BE2C (cell line): ENCODE results near the gene INSIG1.

Source experiments
- DNase-seq: peaks from one replicate; pipeline ENCODE4 v3.0.0-alpha.2; 2020
- H3K27me3 ChIP-seq: fragments of 250-450 bp; sonication (Bioruptor Pico); 2 replicates; pipeline ENCODE4 v1.5.1; 2020; ENCODE audit warnings: mild to moderate bottlenecking
- H3K36me3 ChIP-seq: fragments of 250-450 bp; sonication (Bioruptor Pico); 2 replicates; pipeline ENCODE4 v1.5.1; 2020; ENCODE audit warnings: mild to moderate bottlenecking
- H3K4me1 ChIP-seq: fragments of 250-450 bp; sonication (Bioruptor Pico); 2 replicates; pipeline ENCODE4 v1.5.1; 2020
- H3K4me3 ChIP-seq: 2 replicates; pipeline ENCODE4 v1.5.1; 2011; ENCODE audit warnings: low read depth, low read length
- H3K9me3 ChIP-seq: fragments of 250-450 bp; sonication (Bioruptor Pico); 2 replicates; pipeline ENCODE4 v1.5.1; 2020
- CTCF ChIP-seq: IDR thresholded peaks from 2 replicates; pipeline ENCODE4 v1.5.1; 2012; ENCODE audit warnings: mild to moderate bottlenecking, low read depth, low read length

Gene INSIG1

GRCh38 chr7:155276042-155276799 is 21.5 kb upstream of the INSIG1 start:
- Histone ChIP-seq H3K27me3 (no peaks in the 10 kb centered on the region), H3K4me1 (no peaks in the 10 kb centered on the region), H3K9me3 (no peaks in the 10 kb centered on the region), H3K4me3 (no peak overlapping the region), H3K36me3 (no peaks in the 10 kb centered on the region)
- TF ChIP-seq CTCF: no peak
- no peak for DNase-seq

GRCh38 chr7:155276800-155277375 is 20.8 kb upstream of the INSIG1 start:
- Histone ChIP-seq H3K4me1 (no peaks in the 10 kb centered on the region), H3K9me3 (no peaks in the 10 kb centered on the region), H3K36me3 (no peaks in the 10 kb centered on the region), H3K4me3 (no peak overlapping the region), H3K27me3 (no peaks in the 10 kb centered on the region)
- no peak for TF ChIP-seq CTCF
- no peak for DNase-seq

GRCh38 chr7:155277385-155277994 is 20.2 kb upstream of the INSIG1 start:
- no peak for TF ChIP-seq CTCF
- Histone ChIP-seq H3K4me3 (no peak overlapping the region), H3K4me1 (no peaks in the 10 kb centered on the region), H3K36me3 (no peaks in the 10 kb centered on the region), H3K27me3 (no peaks in the 10 kb centered on the region), H3K9me3 (no peaks in the 10 kb centered on the region)
- DNase-seq: no peak

GRCh38 chr7:155278921-155279320 is 18.8 kb upstream of the INSIG1 start:
- DNase-seq: no peak
- no peaks in the 10 kb centered on the region for H3K4me1 ChIP-seq
- no peaks in the 10 kb centered on the region for H3K27me3 ChIP-seq
- no peak overlapping the region for H3K4me3 ChIP-seq
- H3K36me3 ChIP-seq: no peaks in the 10 kb centered on the region
- no peaks in the 10 kb centered on the region for H3K9me3 ChIP-seq
- no peak for TF ChIP-seq CTCF

- no peak for DNase-seq
Measured at GRCh38 chr7:155279787-155280445, 17.8 kb upstream of the INSIG1 start.

More at GRCh38 chr7:155279787-155280445, 17.8 kb upstream of the INSIG1 start:
- Histone ChIP-seq H3K9me3 (no peaks in the 10 kb centered on the region), H3K36me3 (no peaks in the 10 kb centered on the region), H3K4me1 (no peaks in the 10 kb centered on the region), H3K27me3 (no peaks in the 10 kb centered on the region), H3K4me3 (no peak overlapping the region)
- TF ChIP-seq CTCF: no peak
